ENCODE results near the gene LIX1L.

Gene LIX1L

GRCh38 chr1:145986551-145986950, 28.7 kb upstream of the LIX1L start:
- H3K36me3 ChIP-seq (ENCODE audit: insufficient read depth): no peaks in the 10 kb centered on the region
- no peak overlapping the region for H3K4me3 ChIP-seq (IDR thresholded peaks at IDR 0.05; ENCODE audit: insufficient read depth, low read depth, low read length)
- H3K4me2 ChIP-seq: no peak overlapping the region
- H3K27ac ChIP-seq: no peak overlapping the region
- H3K27me3 ChIP-seq (ENCODE audit: insufficient read depth, low read depth): no peaks in the 10 kb centered on the region
- no peaks in the 10 kb centered on the region for H3K79me2 ChIP-seq (ENCODE audit: insufficient read depth, low read depth)
- TF ChIP-seq CTCF (conservative IDR thresholded peaks at IDR 0.05; ENCODE audit: low read depth, low read length): no peak
- H3K4me1 ChIP-seq (ENCODE audit: low read depth, poor library complexity, severe bottlenecking): peaks cover 19% of the 10 kb centered on the region
- no peaks in the 10 kb centered on the region for H4K20me1 ChIP-seq (ENCODE audit: insufficient read depth)
- H2AFZ ChIP-seq (ENCODE audit: low read depth): no peak overlapping the region
- no peak overlapping the region for H3K9ac ChIP-seq

GRCh38 chr1:145985502-145986439, 28.0 kb upstream of the LIX1L start:
- Histone ChIP-seq H3K4me2 (no peak overlapping the region), H3K4me1 (ENCODE audit: low read depth, poor library complexity, severe bottlenecking) (peaks cover 25% of the 10 kb centered on the region)
- no peak for TF ChIP-seq CTCF (conservative IDR thresholded peaks at IDR 0.05; ENCODE audit: low read depth, low read length)

GRCh38 chr1:145985129-145985501, 27.3 kb upstream of the LIX1L start:
- H3K4me3 ChIP-seq (IDR thresholded peaks at IDR 0.05; ENCODE audit: insufficient read depth, low read depth, low read length): no peak overlapping the region
- TF ChIP-seq CTCF (conservative IDR thresholded peaks at IDR 0.05; ENCODE audit: low read depth, low read length): no peak

More at GRCh38 chr1:145985502-145986439, 28.0 kb upstream of the LIX1L start:
- Histone ChIP-seq H3K27ac (no peak overlapping the region), H3K79me2 (ENCODE audit: insufficient read depth, low read depth) (no peaks in the 10 kb centered on the region), H2AFZ (ENCODE audit: low read depth) (no peak overlapping the region), H3K9ac (no peak overlapping the region), H3K4me3 (IDR thresholded peaks at IDR 0.05; ENCODE audit: insufficient read depth, low read depth, low read length) (no peak overlapping the region), H4K20me1 (ENCODE audit: insufficient read depth) (no peaks in the 10 kb centered on the region), H3K36me3 (ENCODE audit: insufficient read depth) (no peaks in the 10 kb centered on the region), H3K27me3 (ENCODE audit: insufficient read depth, low read depth) (no peaks in the 10 kb centered on the region)

GRCh38 chr1:145983960-145984830, 26.4 kb upstream of the LIX1L start:
- H3K4me1 ChIP-seq (ENCODE audit: low read depth, poor library complexity, severe bottlenecking): peaks cover 40% of the 10 kb centered on the region

More at GRCh38 chr1:145985129-145985501, 27.3 kb upstream of the LIX1L start:
- Histone ChIP-seq H3K36me3 (ENCODE audit: insufficient read depth) (no peaks in the 10 kb centered on the region), H3K4me2 (no peak overlapping the region), H3K79me2 (ENCODE audit: insufficient read depth, low read depth) (no peaks in the 10 kb centered on the region), H3K27ac (no peak overlapping the region), H3K27me3 (ENCODE audit: insufficient read depth, low read depth) (no peaks in the 10 kb centered on the region), H3K9ac (no peak overlapping the region), H2AFZ (ENCODE audit: low read depth) (no peak overlapping the region), H3K4me1 (ENCODE audit: low read depth, poor library complexity, severe bottlenecking) (peaks cover 31% of the 10 kb centered on the region), H4K20me1 (ENCODE audit: insufficient read depth) (no peaks in the 10 kb centered on the region)

More at GRCh38 chr1:145983960-145984830, 26.4 kb upstream of the LIX1L start:
- Histone ChIP-seq H3K27ac (no peak overlapping the region), H3K36me3 (ENCODE audit: insufficient read depth) (no peaks in the 10 kb centered on the region), H3K4me2 (no peak overlapping the region), H4K20me1 (ENCODE audit: insufficient read depth) (no peaks in the 10 kb centered on the region), H3K79me2 (ENCODE audit: insufficient read depth, low read depth) (no peaks in the 10 kb centered on the region), H2AFZ (ENCODE audit: low read depth) (no peak overlapping the region), H3K27me3 (ENCODE audit: insufficient read depth, low read depth) (no peaks in the 10 kb centered on the region), H3K4me3 (IDR thresholded peaks at IDR 0.05; ENCODE audit: insufficient read depth, low read depth, low read length) (no peak overlapping the region), H3K9ac (no peak overlapping the region)
- TF ChIP-seq CTCF (conservative IDR thresholded peaks at IDR 0.05; ENCODE audit: low read depth, low read length): no peak

All from KMS-11 (cell line).